GM18511 (cell line): Measurements from ENCODE around the gene HRCT1.
"Not testable (repeated sequence)": the region's sequence is repeated elsewhere in the genome, so short reads cannot be mapped to it uniquely, and the experiment has no call there.

Experiments used
- ATAC-seq: cut with Tn5 transposase; IDR thresholded peaks from one replicate; pipeline ENCODE4 v1.9.1; 2021; ENCODE audit warnings: mild to moderate bottlenecking, moderate library complexity; ENCODE audit not compliant: unreplicated experiment

Gene HRCT1

DNA sequence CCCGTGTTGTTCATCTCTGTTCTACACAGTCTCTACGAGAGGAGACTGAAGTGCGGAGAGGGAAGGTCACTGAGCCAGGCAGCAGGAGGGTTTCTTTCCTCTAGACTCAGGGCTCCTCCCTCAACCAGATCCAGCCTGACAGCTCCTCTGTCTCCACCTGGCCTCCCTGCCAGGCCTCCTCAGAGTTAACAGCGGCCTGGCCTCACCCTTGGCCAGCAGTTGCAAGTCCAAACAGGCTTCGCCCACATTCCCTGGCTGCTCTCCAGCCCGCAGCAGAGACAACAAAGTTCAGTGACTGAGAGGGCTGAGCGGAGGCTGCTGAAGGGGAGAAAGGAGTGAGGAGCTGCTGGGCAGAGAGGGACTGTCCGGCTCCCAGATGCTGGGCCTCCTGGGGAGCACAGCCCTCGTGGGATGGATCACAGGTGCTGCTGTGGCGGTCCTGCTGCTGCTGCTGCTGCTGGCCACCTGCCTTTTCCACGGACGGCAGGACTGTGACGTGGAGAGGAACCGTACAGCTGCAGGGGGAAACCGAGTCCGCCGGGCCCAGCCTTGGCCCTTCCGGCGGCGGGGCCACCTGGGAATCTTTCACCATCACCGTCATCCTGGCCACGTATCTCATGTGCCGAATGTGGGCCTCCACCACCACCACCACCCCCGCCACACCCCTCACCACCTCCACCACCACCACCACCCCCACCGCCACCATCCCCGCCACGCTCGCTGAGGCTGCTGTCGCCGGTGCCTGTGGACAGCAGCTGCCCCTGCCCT lies at the start of gene HRCT1:
HRCT1 (plus strand) TSS at position 291 of the 768 bp plus-strand sequence; CDS start at position 377, 86 bp downstream.
- ATAC-seq: no peak

DNA sequence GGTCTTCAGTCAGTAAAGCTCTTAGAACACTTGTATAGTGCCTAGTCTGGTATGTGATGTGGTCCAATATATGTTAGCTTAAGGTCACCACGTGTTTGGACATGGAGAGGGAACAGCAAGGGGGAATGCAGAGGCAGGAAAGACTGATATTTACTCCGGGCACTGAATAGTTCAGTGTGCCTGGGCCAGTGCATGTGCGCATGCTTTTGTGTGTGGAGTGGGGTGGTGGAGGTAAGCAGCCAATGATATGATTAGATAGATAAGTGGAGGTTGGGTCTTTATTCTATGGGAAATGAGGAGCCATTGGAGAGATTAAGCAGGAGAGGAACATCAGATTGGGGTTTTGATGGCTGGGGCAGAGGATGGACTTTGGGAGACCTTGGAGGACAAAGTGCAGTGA lies 49.8 kb upstream of the HRCT1 start:
- no peak for ATAC-seq

DNA sequence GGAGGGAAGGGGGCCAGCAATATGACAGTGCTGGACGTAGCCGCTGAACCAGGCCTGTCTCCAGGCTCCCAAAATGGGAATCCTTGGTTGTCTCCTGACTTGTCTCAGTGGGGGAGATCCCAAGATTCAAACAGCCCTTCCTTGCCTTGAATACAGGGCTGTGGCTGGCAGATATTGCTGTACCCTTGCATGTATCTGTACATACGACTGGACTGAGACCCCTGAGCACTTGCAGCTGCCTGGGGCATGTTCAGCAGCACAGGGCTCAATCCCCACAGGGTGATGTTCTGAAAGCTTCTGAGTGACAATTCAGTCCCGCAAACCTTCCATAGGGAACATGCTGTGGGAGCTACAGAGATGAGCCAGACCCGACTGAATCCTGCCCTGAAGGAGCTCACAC lies 49.1 kb upstream of the HRCT1 start:
- ATAC-seq: no peak

DNA sequence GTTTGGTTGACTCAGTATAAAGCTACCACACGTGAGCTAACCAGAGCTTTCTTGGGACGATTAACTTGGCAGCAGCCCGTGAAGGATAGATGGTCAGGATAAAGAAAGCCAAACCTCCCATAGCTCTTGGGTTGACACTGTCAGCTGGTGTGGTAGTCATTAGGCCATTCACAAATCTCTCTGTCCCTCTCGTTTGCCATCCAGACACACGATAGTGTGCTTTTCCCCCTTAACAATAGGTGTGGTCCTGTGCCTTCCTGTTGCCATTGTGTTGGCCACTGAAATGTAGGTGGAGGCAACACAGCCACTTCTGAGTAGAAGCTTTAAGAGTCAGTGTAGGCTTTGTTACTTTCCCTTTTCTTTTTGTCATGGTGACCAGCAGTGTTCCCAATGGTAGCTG lies 47.5 kb upstream of the HRCT1 start:
- no peak for ATAC-seq

DNA sequence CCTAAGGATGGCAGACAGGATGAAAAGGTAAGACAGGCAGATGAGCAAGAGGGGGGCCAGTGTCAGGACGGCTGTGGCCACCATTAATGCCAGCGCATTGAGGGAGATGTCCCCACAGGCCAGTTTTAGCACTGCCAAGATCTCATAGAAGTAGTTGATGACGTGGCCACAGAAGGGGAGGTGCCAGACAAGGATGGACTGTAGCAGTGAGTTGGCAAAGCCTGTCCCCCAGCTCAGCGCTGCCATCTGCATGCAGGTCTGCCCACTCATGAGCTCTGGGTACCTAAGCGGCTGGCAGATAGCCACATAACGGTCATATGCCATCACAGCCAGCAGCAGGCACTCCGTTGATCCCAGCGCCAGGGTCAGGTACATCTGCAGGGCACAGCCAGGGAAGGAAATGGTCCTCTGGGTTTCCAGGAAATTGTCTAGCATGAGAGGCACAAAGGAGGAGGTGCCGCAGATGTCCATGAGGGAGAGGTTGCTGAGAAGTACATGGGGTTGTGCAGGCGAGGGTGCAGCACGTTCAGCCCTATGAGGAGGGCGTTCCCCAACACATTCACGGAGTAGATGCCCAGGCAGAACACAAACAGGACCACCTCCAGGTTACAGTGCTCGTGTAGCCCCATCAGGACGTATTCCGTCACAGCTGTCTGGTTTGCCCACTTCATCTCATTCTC lies 46.6 kb upstream of the HRCT1 start:
- no peak for ATAC-seq

DNA sequence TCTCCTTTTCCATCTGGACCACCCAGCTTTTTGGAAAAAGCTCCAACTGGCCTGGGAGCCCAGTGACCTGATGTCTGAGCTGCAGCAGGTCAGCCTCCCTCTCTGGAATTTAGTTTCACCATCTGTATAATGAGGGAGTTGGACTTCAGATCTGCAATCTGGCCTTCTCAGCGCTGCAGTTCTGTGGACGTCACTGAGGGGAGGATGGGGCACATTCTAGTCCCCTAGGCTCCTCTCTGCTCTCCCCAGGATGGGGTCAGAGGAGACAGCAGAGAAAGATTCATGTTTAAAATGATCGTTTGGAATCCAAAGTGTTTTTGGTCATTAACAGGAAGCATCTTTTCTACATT lies 46.0 kb upstream of the HRCT1 start:
- ATAC-seq: no peak

DNA sequence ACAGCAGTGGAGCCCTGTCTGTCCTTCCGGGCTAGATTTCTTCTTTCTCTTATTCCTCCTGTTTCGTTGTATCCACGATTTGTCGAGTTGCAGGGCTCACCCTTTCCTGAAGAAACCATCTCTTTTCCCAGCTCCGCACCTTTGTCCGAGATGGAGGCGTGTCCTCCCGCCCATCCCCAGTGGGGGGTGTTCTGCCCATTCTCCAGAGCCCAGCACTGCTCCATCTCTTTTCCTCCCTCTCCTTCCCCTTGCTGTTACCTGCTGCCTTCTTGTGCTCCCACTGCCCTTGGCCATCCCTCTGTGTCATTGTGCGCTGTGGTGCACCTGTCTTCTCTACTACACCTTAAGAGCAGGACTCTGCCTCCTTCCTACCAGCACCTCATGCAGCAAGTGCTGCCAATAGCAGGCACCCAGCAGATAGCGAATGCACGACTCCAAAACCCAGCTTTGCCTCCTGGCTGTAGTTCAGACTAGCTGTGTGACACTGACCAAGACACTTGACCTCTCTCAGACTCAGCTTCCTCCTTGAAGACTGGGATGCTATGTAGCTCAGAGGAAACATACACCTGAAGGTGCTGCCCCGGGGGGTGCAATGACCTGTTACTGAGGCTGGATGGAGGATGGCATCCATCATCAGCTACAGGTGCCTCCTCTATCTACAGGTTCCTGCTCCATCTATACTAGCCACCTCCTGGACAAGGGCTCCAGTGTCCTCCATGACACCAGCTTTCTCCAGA lies 44.7 kb upstream of the HRCT1 start:
- ATAC-seq: no peak

DNA sequence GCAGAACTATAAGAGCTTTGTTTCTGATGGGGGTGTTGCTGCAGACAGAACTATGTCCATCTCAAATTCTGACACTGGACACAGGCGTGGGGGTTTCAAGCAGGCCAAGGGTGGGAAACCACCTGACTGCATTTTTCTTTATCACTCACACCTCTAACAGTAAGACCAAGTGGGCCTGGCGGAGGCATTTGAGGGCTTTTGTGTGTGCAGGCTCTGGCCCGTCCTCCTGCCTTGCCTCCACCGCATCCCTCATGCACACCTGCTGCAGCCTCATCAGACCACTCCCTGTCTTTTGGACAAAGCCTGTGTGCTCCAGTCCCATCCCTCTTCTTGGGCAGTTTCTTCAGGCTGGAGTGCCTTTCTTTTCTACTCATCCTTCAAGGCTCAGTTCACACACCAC lies 43.7 kb upstream of the HRCT1 start:
- no peak for ATAC-seq

DNA sequence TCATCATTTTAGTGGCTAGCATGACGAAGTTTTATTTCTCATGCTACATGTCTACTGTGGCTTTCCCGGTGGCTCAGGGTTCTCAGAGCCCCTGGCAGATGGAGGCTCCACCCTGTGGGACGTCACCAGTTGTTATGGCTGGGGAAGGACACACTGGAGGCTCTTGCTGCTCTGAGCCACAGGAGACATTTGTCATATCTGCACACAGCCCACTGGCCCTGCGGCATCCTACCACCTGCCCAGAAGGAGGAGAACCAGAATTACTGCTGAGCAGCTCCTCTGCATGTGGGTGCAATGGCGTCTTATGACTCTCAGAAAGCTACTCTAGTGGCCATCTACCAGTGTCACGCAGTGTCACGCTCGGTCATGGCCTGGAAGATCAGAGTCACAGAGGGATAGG lies 42.4 kb upstream of the HRCT1 start:
- no peak for ATAC-seq

DNA sequence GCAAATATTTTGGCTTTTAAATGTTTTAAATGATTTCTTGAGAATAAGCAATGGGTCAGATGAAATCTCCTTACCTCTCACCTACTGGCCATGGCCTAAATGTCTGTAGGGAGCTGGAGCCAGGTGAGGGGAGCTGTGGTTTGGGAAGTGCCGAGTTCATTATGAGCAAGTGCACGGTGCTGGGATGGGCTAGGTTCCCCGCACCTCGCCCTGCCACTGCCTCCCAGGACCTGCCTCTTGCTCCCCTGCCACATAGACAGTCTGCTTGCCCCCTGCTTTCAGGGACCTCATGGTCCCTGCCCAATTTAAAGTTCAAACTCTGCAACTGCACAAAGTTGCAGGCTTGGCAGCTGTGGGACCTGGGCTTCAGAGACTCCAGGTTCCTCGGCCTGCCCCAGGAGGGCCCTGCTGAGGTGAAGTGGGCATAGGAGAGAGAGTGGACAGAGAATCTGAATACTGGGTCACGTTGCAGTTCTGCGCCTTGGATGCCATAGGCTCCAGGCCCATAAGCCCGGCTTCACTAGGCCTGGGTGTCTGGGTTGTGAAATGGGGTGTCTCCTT lies 41.2 kb upstream of the HRCT1 start:
- ATAC-seq: no peak

DNA sequence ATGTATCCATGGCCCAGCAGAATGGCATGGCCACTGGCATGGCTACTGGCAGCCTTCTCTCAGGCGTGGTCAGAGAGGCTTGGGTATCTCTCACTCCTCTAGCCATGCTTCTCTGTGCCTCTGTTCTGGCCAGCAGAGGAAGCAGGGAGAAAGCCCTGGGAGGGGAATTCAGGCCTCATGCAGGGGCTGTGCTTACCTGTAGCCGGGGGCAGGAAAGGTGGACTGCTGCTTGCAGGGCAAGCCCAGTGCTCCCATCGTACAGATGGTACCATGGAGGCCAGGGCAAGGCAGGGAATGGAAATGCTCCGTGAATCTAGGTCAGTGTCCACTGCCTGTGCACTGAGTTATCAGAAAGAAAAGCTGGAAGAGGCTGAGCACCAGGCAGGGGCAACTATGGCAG lies 38.5 kb upstream of the HRCT1 start:
- ATAC-seq: no peak

DNA sequence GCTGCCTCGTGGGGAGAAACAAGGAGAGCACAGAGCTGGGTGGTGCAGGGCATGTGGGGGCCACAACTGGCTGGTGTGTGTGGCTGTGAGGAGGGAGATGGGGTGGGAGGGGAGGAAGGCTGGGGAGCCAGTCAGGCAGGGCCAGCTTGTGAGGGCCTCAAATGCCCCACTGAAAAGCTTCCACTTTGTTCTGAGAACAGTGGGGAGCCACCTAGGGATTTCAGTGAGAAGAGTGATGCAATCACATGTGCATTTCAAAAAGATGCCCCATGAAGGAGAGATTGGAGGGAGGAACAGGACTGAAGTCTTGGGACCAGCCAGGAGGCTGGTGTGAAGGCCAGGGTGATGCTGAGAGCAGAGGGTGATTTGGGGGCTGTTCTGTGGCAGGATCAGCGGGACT lies 37.1 kb upstream of the HRCT1 start:
- no peak for ATAC-seq

DNA sequence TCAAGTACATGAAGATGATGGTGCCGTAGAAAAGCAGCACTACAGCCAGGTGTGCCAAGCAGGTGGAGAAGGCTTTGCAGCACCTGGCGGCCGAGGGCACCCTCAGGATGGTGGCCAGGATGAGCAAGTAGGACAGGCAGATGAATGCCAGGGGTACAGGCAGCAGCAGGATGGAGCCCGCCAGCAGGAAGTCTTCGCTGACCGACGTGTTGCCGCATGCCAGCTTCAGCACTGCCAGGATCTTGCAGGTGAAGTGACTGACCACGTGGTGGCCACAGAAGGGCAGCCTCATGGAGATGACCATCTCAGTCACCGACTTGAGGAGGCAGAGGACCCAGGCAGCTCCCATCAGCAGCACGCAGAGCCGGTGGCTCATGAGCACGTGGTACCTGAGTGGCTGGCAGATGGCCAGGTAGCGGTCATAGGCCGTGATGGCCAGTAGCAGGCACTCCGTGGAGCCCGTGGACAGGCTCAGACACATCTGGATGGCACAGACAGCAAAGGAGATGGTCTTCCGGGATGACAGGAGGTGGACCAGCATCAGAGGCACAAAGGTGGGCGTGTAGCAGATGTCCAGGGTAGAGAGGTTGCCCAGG lies 36.3 kb upstream of the HRCT1 start:
- no peak for ATAC-seq

DNA sequence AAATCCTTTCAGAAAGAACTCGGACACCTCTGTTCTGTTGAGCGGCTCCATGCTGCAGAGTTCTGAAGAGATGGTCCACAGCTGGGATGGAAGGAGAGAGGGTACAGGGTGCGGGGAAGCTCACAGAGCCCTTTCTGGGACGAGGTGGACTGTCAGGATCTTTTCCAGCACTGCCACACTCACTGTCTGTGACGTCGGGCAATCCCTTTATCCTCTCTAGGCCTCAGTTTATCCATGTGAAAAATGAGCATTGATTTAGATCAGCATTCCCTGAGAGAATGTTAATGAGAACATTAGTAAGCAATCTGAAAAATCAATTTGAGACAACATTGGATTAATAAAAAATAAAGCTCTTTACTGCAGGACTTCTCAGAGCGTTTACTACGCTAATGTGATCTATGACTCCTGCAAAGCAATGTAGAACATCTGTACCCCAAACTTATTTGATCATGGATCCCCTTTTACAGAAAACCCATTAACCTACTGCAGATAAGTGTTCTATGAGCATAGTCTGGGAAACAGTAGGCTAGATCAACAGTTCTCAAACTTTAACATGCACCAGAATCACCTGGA lies 35.6 kb upstream of the HRCT1 start, which contains the start of gene OR13J1:
OR13J1 (minus strand) TSS at position 51 of the 573 bp plus-strand sequence; CDS start at position 51, 0 bp downstream.
- no peak for ATAC-seq

DNA sequence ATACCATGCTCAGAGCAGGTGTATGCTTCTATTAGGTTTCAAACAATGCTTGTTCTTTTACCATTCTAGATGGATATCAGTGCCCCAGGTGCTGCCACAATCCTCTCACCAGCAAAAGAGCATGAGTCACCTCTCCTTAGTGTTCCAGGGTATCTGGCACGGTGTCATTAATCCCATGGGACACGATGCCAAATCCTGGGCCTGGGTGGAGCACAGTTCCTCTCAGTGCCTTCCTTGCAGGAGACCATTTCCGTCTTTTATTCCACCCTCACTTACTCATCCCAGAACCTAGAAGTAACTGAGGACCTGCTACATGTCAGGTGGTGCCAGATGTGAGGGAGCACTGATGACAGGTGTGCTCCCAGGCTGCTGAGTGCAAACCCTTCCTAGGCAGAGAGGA lies 34.5 kb upstream of the HRCT1 start:
- ATAC-seq: no peak

DNA sequence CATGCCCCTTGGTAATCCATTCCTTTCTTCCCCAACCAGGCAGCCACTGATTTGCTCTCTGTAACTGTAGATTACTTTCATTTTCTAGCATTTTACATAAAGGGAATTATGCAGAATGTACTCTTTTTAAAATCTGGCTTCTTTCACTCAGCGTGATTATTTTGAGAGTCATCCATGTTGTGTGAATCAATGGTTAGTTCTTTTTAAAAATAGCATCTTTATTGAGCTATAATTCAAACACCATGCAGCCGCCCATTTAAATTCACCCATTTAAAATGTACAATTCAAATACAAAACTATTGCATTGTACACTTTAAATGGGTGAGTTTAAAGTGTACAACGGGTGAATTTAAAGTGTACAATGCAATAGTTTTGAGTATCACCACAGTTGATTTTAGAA lies 33.5 kb upstream of the HRCT1 start:
- no peak for ATAC-seq

DNA sequence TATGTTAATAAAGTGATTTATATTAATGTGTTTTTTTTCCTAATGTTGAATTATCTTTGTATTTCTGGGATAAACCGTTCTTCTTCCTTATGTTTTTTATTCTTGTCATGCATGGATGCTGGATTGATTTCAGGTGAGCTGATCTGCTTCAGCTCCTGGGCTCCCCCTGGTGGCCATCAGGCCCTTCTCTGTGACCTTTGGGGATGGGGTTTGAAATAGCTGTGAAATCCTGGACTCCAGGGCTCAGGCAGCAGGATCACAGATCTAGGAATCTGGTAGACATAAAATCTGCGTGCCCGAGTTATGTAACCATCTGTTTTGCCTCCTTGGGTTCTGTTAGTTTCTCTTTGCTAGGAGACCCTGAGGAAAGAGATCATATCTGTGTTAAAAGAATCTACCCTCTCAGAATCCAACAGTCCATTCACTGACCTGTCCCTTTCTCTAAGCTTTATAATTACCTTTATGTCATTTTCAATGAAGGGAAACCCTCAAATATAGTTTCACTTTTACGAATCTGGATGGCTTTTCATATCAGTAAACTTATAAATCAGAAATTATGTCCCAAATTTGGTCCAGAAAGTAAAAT lies 23.6 kb upstream of the HRCT1 start:
- no peak for ATAC-seq

DNA sequence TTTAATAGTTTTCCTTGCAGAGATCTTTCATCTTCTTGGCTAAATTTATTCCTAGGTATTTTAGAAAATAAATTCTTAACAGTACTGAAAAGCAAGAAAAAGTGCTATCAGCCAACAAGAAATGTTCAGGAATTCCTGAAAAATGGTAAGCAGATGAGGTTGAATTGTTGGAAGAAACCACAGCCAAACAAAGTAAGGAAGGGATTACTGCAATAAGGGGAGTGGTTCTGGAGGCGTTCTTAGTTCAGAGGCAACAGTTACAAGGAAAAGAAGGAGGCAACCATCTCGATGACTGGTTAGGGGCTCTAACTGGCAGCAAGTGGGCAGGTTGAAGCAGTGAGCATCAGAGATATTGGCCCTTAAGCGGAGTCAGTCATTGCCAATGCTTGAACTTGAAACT lies 23.0 kb upstream of the HRCT1 start:
- ATAC-seq: no peak

DNA sequence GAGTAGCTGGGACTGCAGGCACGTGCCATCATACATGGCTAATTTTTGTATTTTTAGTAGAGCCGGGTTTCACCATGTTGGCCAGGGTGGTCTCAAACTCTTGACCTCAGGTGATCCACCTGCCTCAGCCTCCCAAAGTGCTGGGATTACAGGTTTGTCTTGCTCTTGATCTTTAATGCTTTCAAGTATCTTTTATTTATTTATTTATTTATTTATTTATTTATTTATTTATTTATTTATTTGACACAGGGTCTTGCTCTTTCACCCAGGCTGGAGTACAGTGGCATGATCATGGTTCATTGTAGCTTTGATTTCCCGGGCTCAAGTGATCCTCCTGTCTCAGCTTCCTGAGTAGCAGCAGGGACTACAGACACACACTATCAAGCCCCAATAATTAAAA lies 21.1 kb upstream of the HRCT1 start:
- not testable (repeated sequence) for ATAC-seq

DNA sequence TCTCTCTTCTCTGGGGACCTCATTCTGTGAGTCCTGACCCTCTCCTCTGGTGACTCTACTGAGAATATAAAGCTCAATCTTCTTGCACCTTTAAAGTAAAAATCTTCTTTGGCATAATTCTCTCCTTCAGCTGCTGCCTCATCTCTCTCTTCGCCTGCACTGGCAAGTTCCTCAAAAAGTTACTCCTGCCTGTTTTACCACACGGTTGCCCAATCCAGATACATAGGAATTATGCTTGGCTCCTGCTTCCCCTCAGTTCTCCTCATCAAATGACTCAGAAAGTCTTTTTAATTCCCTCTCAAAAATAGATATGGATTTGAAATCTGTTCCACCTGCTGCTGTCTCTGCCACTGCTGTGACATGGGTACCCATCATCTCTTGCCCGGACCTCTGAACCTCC lies 14.4 kb upstream of the HRCT1 start:
- ATAC-seq: no peak
